NB4 (cell line): ENCODE data around the gene TMEM217.

Experiments used
- DNase-seq: peaks from one replicate; pipeline ENCODE4 v3.0.0; 2010; ENCODE audit warnings: low read depth
- H3K4me3 ChIP-seq: one replicate; pipeline ENCODE4 v1.5.1; 2011; ENCODE audit warnings: mild to moderate bottlenecking, low read depth, low read length, moderate library complexity
- MYC ChIP-seq: IDR thresholded peaks from 2 replicates; pipeline ENCODE4 v1.6.1; 2011; ENCODE audit warnings: low read depth, low read length
- POLR2A ChIP-seq: IDR thresholded peaks from 2 replicates; pipeline ENCODE4 v1.6.1; 2011; ENCODE audit warnings: mild to moderate bottlenecking; ENCODE audit not compliant: insufficient read length; ENCODE audit errors: extremely low read depth
- TF ChIP-seq, protein P1 (sequence below): IDR thresholded peaks from one replicate; pipeline ENCODE4 v1.5.1; 2012; ENCODE audit warnings: low read depth, low read length
- TF ChIP-seq, protein P2 (sequence below): IDR thresholded peaks from 2 replicates; pipeline ENCODE4 v1.6.1; 2011; ENCODE audit warnings: low read depth, low read length

The TMEM217 gene

DNA sequence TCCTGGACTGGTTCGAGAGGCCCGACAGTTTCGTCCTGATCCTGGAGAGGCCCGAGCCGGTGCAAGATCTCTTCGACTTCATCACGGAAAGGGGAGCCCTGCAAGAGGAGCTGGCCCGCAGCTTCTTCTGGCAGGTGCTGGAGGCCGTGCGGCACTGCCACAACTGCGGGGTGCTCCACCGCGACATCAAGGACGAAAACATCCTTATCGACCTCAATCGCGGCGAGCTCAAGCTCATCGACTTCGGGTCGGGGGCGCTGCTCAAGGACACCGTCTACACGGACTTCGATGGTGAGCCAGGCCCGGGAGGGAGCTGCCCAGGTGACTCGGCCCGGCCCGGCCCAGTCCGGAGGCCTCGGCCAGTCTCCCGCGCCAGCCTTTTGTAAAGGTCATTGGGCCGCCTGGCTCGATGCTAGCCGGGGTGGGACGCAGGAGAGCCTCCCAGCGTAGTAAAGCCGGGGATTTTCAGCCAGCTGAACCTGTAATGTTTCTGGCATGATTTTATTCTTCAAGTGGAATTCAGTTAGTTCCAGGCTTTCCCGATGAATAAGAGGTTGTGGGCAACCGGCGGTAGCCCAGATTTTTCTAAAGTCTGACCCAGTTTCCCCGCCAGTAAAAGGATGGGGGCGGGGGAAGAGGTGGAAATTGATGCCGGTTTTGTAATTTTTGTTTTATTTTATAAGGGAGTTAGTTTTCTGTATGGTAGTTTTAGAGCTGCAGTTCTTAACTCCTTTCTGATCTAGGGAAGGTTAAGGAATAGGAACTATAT lies 86.6 kb downstream of the TMEM217 start:
- TF ChIP-seq MYC: no peak
- H3K4me3 ChIP-seq: peak overlapping the region; percentile 63
- peak; percentile 47 for DNase-seq

DNA sequence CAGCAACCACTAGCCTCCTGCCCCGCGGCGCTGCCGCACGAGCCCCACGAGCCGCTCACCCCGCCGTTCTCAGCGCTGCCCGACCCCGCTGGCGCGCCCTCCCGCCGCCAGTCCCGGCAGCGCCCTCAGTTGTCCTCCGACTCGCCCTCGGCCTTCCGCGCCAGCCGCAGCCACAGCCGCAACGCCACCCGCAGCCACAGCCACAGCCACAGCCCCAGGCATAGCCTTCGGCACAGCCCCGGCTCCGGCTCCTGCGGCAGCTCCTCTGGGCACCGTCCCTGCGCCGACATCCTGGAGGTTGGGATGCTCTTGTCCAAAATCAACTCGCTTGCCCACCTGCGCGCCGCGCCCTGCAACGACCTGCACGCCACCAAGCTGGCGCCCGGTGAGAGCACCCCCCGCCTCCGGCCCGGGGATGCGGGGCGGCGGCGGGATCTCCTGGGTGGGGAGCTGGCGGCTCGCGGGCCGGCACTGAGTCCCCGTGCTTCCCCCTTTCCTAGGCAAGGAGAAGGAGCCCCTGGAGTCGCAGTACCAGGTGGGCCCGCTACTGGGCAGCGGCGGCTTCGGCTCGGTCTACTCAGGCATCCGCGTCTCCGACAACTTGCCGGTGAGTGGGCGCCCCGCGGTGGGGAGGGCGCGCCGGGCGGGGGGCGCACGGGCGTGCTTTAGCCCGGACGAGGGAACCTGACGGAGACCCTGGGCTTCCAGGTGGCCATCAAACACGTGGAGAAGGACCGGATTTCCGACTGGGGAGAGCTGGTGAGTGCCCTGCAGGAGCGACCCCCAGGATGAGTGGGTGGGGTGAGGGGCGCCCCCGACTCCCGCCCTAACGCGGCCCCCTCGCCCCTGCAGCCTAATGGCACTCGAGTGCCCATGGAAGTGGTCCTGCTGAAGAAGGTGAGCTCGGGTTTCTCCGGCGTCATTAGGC lies 87.4 kb downstream of the TMEM217 start:
- DNase-seq: peak; percentile 71
- peak overlapping the region; percentile 63 for H3K4me3 ChIP-seq
- TF ChIP-seq, protein P1, sequence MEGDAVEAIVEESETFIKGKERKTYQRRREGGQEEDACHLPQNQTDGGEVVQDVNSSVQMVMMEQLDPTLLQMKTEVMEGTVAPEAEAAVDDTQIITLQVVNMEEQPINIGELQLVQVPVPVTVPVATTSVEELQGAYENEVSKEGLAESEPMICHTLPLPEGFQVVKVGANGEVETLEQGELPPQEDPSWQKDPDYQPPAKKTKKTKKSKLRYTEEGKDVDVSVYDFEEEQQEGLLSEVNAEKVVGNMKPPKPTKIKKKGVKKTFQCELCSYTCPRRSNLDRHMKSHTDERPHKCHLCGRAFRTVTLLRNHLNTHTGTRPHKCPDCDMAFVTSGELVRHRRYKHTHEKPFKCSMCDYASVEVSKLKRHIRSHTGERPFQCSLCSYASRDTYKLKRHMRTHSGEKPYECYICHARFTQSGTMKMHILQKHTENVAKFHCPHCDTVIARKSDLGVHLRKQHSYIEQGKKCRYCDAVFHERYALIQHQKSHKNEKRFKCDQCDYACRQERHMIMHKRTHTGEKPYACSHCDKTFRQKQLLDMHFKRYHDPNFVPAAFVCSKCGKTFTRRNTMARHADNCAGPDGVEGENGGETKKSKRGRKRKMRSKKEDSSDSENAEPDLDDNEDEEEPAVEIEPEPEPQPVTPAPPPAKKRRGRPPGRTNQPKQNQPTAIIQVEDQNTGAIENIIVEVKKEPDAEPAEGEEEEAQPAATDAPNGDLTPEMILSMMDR: no peak
- TF ChIP-seq, protein P2, sequence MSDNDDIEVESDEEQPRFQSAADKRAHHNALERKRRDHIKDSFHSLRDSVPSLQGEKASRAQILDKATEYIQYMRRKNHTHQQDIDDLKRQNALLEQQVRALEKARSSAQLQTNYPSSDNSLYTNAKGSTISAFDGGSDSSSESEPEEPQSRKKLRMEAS: no peak
- TF ChIP-seq MYC: no peak
- no peak for TF ChIP-seq POLR2A

DNA sequence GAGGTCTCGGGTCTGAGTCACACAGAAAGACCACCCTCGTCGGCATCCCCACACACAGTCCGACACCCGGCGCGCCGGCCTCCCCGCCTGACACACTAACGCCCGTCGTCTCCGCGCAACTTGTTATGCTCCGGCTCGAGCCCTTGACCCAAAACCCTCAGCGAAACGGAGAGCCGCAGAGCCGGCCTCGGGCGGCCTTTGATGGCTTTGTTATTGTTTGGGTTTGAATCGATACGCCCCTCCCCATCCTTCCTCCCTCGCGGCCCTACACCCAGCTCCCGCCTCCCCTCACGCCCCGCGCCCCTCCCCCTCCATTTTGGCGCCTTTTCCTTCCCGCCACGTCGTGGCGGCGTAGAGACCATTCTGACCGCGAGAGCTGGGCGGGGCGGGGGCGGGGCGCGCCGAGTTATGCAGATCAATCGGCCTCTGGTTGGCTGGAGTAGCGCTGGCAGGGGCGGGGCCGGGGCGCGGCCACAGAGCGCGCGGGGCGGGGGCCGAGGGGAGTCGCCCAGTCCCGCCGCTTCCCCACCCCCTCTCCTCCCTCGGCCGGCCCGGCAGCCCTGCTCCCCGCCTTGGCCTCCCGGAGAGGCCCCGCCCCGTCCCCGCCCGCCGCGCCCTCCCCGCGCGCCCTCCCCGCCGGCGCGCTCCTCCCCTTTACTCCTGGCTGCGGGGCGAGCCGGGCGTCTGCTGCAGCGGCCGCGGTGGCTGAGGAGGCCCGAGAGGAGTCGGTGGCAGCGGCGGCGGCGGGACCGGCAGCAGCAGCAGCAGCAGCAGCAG lies 88.3 kb downstream of the TMEM217 start, which contains the start of gene PIM1:
TSS of gene PIM1 (plus strand) at position 657 of the 777 bp plus-strand sequence. CDS start 424 bp downstream, outside the sequence.
- H3K4me3 ChIP-seq: peak within 1 kb of the TSS; percentile 63
- TF ChIP-seq, protein P2: peak; percentile 47; the same call in 1 of the 2 replicates
- TF ChIP-seq, protein P1: no peak
- TF ChIP-seq MYC (peak; percentile 53; the same call in 1 of the 2 replicates), POLR2A (peak; percentile 29)
- DNase-seq: peak; percentile 99

DNA sequence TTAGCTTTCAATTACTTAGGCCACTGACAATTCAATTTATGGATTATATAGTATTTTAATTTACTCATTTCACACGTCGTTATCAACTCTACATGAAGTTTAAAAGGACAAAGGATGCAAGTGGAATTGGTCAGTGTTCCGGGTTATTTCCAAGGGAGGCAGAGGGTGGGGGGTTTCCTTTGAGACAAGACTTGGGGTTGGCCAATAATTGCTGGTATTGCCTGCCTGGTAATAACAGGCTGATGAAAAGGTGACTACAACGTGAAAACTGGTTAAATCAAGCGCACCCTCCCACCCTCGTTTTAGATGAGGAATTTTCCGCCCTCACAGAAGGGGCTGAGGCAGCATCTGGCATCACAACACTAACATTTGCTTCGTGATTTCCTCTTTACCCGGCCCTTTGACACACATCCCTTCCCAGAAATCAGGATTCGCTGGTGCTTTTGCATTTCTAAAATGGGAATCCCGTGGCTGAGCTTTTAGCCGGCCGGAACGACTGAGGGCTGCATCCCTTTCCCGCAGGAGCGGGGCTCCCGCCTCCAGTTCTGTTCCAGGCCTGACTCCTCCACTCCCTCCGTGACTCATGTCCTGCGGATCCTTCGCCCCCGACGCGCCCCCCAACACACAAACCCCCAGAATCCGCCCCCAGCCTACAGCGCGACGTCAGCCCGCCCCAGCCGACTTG lies 89.0 kb downstream of the TMEM217 start:
- DNase-seq: no peak
- H3K4me3 ChIP-seq: peak overlapping the region; percentile 57
- TF ChIP-seq, protein P1: no peak
- no peak for TF ChIP-seq MYC
- TF ChIP-seq, protein P2: no peak

DNA sequence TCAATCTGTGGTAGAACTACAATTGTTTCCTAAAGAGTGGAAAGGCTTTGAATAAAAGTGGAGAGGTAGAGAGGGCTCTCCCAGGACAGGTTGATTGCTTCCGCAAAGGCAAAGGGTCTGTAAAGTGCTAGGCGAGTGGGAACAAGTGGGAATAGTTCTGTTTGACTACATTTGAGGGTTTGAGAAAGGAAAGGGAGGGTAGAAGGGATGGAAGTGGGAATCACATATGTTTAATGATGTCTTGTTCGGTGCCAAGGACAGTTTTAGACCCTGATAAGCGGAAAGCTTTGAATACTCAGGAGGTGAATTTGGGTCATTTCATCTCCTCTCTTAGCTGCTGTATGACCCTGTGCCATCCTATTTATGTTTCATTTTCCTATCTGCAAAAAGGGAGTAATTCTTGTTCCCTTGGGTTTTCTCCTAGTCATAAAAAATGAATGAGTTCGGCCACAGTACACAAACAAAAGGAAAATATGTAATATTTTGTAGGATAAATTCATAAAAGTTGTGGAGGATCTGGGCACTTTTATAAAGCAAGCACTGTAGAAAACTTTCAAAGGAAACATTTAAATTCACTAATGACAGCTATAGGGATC lies 89.7 kb downstream of the TMEM217 start:
- H3K4me3 ChIP-seq: no peak overlapping the region
- TF ChIP-seq MYC: no peak
- TF ChIP-seq POLR2A: no peak
- TF ChIP-seq, protein P1: no peak
- TF ChIP-seq, protein P2: no peak
- DNase-seq: no peak
